Measurements from ENCODE around the gene MXRA8. TPM values are rescaled to one million over a fixed set of nuclear protein-coding genes. Genes with fewer than 3 reads are reported as not detected.
"Not testable (repeated sequence)": the region's sequence is repeated elsewhere in the genome, so short reads cannot be mapped to it uniquely, and the experiment has no call there.

MXRA8 gene, protein sequence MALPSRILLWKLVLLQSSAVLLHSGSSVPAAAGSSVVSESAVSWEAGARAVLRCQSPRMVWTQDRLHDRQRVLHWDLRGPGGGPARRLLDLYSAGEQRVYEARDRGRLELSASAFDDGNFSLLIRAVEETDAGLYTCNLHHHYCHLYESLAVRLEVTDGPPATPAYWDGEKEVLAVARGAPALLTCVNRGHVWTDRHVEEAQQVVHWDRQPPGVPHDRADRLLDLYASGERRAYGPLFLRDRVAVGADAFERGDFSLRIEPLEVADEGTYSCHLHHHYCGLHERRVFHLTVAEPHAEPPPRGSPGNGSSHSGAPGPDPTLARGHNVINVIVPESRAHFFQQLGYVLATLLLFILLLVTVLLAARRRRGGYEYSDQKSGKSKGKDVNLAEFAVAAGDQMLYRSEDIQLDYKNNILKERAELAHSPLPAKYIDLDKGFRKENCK
- total RNA-seq (2014; rRNA removed; shearing (Covaris generic)) = 192 and 224 TPM in 2 replicates

DNA sequence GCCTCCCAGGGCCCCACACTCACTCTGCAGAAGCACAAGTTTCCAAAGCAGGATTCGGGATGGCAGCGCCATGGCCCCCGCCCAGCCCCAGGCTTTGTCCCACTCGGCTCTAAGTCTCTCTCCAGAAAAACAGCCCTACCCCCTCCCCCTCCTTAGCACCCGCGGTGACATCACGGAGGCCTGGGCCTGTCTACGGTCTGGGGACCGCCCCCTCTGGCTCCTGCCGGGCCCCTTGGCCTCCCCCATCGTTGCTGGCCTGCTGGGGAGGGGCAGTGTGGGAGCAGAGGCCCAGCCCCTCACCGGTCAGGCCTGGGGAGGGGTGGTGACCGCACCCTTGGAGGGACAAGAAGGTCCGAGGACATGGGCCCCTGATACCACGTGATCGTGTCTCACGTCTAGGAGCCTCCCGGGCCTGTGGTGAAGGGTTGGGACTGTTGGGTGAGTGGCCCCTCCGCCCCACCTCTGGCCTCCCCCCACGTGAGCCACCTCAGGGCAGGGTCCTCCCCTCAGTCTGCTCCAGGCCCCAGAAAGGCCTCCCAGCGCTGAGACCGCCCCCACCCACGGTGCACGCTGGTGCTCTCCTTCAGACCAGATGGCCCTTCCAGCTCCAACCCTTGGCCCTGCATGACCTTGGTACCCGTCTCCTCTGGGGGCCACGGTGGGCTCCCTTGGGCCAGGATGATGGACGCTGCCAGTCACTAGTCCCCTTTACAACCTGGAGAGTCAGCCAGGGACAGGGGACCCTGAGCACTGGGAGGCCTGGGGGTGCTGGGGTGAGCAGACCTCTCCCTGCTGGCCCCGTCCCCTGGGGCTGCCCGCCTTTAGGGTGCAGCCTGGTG is at the start of gene MXRA8:
TSS of gene MXRA8 (minus strand) at position 123 of the 839 bp plus-strand sequence. CDS start at position 72, 51 bp downstream.
- Histone ChIP-seq H3K36me3 (peaks cover 17% of the 10 kb centered on the region), H3K9me3 (replicated peaks) (no peaks in the 10 kb centered on the region), H3K27ac (peak within 1 kb of the TSS; percentile 90), H3K4me1 (replicated peaks) (peaks cover 53% of the 10 kb centered on the region), H3K4me3 (peak within 1 kb of the TSS; percentile 48), H3K27me3 (replicated peaks) (no peaks in the 10 kb centered on the region)
- peak; percentile 93 to 94 for DNase-seq (ENCODE audit: low read depth in 1 of 2, low spot score in 2 of 2)

DNA sequence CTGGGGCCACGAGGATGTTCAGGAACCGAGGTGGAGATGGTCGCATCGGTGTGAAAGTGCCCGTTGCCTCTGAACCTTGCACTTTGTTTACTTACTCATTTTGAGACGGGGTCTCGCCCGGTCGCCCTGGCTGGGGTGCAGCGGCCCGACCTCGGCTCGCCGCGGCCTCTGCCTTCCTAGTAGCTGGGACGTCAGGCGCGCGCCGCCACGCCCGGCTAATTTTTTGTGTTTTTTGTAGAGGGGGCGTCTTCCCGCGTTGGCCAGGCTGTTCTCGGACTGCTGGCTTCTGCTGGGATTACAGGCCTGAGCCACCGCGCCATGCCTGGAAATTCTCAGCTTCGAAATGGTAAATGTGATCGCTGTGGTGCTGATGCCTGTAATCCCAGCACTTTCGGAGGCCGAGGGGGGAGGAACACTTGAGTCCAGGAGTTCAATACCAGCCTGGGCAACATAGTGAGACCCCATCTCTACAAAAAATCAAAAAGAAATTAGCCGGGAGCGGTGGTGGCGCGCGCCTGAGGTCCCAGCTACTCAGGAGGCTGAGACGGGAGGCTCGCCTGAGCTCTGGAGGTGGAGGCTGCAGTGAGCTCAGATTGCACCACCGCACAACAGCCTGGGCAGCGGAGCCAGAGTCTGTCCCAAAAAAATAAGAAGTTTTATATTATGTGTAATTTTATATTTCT is 49.4 kb upstream of the MXRA8 start:
- no peaks in the 10 kb centered on the region for H3K27me3 ChIP-seq (replicated peaks)
- H3K4me1 ChIP-seq (replicated peaks) = peaks cover 16% of the 10 kb centered on the region
- peak overlapping the region; percentile 25; the same call in 1 of the 2 replicates for H3K27ac ChIP-seq
- 0 out of 2 replicates have a peak, but pooled peaks cover 2% of the 10 kb centered on the region for H3K9me3 ChIP-seq (replicated peaks)
- H3K4me3 ChIP-seq = peak overlapping the region; percentile 75
- DNase-seq (ENCODE audit: low read depth in 1 of 2, low spot score in 2 of 2) = peak in 1 of 2 experiments; percentile 39
- H3K36me3 ChIP-seq = peaks cover 56% of the 10 kb centered on the region

DNA sequence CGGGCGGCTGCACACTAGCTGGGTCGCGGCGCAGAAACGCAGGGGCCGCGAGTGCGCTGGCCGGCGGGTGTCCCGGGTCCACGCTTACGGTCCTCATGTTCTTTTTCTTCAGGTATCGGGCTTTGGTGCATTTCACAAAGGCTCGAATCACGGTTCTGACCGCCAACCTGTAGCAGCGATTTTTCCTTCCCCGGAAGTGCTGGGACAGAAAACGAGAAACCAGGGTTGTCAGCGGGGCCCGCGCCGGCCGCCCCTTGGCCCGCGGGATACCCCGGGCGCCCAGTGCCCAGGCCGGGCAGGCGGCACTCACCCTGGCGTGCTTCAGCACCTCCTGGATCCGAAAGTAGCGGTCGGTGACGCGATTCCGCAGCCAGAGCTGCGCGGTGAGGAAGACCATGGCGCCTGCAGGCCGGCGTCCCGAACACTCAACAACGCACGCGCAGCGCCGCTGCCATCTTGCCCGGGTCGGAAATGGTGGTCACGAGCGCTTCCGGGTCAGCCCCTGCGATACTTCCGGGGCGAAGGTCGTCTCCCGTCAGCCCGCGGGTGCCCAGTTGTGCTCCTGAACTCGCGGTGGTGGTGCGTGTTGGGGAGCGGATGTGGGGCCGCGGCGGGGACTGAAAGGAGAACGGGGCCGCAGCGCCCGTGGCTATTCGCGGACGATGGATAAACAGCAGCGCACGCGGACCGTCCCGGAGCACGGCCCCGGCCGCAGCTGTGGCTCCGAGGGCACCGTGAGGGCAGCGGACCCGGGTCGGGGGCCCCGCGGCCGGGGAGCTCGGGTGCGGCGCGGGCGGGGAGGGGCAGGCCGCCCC is 48.7 kb upstream of the MXRA8 start, which contains the start of gene MRPL20:
TSS of gene MRPL20 (minus strand) at position 473 of the 815 bp plus-strand sequence. CDS start at position 397, 76 bp downstream.
- H3K4me1 ChIP-seq (replicated peaks) = peaks cover 16% of the 10 kb centered on the region
- peak; percentile 76 to 92 for DNase-seq (ENCODE audit: low read depth in 1 of 2, low spot score in 2 of 2)
- H3K36me3 ChIP-seq = peaks cover 64% of the 10 kb centered on the region
- no peaks in the 10 kb centered on the region for H3K27me3 ChIP-seq (replicated peaks)
- 0 out of 2 replicates have a peak, but pooled peaks cover under 1% of the 10 kb centered on the region for H3K9me3 ChIP-seq (replicated peaks)
- peak within 1 kb of the TSS; percentile 25; the same call in 1 of the 2 replicates for H3K27ac ChIP-seq
- H3K4me3 ChIP-seq = peak within 1 kb of the TSS; percentile 75

DNA sequence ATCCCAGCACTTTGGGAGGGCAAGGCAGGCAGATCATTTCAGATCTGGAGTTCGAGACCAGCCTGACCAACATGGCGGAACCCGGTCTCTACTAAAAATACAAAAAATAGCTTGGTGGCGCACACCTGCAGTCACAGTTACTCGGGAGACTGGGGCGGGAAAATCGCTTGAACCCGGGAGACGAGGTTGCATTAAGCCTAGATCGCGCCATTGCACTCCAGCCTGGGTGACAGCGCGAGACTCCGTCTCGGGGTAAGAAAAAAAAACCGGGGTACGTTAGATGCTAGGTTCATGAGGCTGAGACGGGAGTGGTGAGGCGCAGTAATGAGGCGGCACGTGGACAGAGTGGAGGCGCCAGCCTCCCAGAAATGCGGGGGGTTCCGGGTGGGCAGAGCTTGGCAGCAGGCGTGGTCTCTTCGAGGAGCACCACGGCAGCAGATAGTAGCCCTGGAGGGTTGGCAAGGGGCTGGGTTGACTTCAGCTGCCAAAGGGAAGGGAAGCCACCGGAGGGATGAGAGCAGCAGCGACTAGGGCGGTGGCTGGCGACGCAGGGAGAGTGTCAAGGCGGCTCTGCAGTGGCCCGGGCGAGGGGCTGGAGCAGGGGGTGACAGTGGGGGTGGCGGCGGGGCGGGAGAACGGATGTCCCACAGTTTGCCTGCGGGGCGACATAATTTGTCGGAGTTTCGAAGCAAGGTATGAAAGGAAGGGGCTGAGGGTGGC is 47.9 kb upstream of the MXRA8 start:
- Histone ChIP-seq H3K27ac (no peak overlapping the region), H3K4me1 (replicated peaks) (peaks cover 24% of the 10 kb centered on the region), H3K4me3 (peak overlapping the region; percentile 75), H3K27me3 (replicated peaks) (no peaks in the 10 kb centered on the region), H3K36me3 (peaks cover 72% of the 10 kb centered on the region), H3K9me3 (replicated peaks) (no peaks in the 10 kb centered on the region)
- DNase-seq (ENCODE audit: low read depth in 1 of 2, low spot score in 2 of 2) = no peak

DNA sequence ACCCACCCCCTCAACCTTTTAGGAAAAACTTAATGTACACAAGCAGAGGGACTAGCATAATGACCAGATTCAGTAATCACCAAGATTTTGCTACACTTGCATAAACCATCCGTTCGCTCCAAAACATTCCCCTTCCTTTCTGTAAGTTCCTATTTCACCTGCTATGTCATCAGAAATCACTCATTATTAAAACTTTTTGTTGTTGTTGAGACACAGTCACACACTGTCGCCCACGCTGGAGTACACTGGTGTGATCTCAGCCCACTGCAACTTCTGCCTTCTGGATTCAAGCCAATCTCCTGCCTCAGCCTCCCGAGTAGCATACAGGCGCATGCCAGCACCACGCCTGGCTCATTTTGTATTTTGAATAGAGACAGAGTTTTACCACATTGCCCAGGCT is 45.3 kb upstream of the MXRA8 start:
- no peak overlapping the region for H3K27ac ChIP-seq
- H3K4me1 ChIP-seq (replicated peaks) = peaks cover 37% of the 10 kb centered on the region
- no peaks in the 10 kb centered on the region for H3K9me3 ChIP-seq (replicated peaks)
- H3K4me3 ChIP-seq = no peak overlapping the region
- H3K36me3 ChIP-seq = peaks cover 92% of the 10 kb centered on the region
- DNase-seq (ENCODE audit: low read depth in 1 of 2, low spot score in 2 of 2) = no peak
- no peaks in the 10 kb centered on the region for H3K27me3 ChIP-seq (replicated peaks)

DNA sequence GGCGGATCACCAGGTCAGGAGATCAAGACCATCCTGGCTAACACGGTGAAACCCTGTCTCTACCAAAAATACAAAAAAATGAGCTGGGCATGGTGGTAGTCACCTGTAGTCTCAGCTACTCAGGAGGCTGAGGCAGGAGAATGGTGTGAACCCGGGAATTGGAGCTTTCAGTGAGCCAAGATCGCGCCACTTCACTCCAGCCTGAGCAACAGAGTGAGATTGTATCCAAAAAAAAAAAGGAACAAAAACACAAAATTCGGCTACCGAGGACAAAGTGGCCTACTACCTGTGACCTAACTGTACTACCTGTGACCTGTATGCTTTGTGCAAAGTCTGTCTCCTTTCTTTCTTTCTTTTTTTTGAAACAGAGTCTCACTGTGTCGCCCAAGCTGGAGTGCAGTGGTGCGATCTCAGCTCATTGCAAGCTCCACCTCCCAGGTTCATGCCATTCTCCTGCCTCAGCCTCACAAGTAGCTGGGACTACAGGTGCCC is 44.6 kb upstream of the MXRA8 start:
- H3K27ac ChIP-seq; DNase-seq (ENCODE audit: low read depth in 1 of 2, low spot score in 2 of 2); H3K4me3 ChIP-seq; H3K27me3 ChIP-seq (replicated peaks); H3K9me3 ChIP-seq (replicated peaks): not testable (repeated sequence)
- Histone ChIP-seq H3K36me3 (peaks cover 91% of the 10 kb centered on the region), H3K4me1 (replicated peaks) (peaks cover 35% of the 10 kb centered on the region)

DNA sequence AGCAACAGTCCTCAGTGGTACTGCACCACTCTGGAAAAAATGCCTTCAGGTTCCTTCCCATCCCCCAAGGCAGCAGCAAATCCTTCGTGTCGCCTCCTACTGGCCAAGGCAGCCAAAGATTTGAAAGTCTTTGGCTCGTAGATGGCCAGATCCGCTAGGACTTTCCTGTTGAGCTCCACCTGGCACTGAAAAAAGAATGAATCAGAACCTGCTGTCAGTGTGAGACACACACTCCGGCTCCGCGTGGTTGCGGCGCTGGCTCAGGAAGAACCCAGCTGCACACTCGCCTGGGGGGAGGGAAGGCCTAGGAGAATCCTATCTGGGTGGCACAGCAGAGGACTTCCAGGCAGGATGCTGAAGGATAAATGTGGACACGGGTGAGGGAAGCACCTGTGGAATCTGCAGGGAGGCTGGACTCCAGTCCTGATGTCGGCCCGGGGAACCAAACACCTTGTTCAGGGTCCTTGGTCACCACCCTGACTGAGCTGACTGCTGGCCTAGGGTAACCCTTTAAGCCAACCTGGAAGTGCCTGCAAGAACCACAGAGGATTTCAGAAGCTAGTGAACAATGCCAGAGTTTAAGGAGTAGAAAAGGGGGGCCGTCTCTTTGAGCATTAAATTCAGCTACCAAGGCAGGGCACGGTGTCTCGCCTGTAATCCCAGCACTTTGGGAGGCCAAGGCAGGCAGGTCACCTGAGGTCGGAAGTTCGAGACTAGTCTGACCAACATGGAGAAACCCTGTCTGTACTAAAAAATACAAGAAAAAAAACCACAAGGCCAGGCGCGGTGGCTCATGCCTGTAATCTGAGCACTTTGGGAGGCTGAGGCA is 43.9 kb upstream of the MXRA8 start:
- peak in 1 of 2 experiments; percentile 22 for DNase-seq (ENCODE audit: low read depth in 1 of 2, low spot score in 2 of 2)
- Histone ChIP-seq H3K4me3 (no peak overlapping the region), H3K4me1 (replicated peaks) (peaks cover 39% of the 10 kb centered on the region), H3K27me3 (replicated peaks) (no peaks in the 10 kb centered on the region), H3K27ac (no peak overlapping the region), H3K36me3 (peaks cover 91% of the 10 kb centered on the region), H3K9me3 (replicated peaks) (no peaks in the 10 kb centered on the region)

DNA sequence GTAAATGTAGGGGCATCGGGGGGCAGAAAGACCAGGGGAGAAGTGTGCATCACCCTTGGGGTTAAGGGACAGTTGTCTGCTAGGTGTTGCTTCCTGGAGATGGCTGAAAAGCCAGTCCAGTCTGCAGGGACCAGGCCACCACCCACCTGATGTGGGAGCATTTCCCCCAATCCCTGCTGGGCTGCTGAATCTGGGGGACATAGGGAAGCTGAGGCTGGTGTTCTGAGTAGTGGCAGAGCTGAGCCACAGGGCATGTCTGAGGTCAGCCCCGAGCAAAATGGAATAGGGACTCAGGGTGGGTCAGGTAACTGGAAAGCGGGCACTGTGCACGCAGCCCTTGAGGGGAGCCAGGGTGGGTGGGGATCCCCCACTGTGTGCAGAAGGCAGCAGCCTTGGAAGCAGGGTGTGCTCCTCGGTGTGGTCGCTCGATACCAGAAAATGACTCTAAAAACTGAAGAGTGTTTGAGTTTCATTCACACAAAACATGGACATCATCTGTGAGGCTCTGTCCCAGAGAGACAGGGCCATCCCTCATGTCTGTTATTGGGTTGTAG is 43.2 kb upstream of the MXRA8 start:
- no peak for DNase-seq (ENCODE audit: low read depth in 1 of 2, low spot score in 2 of 2)
- peaks cover 91% of the 10 kb centered on the region for H3K36me3 ChIP-seq
- H3K27ac ChIP-seq = no peak overlapping the region
- H3K9me3 ChIP-seq (replicated peaks) = no peaks in the 10 kb centered on the region
- H3K4me3 ChIP-seq = no peak overlapping the region
- peaks cover 39% of the 10 kb centered on the region for H3K4me1 ChIP-seq (replicated peaks)
- H3K27me3 ChIP-seq (replicated peaks) = no peaks in the 10 kb centered on the region

DNA sequence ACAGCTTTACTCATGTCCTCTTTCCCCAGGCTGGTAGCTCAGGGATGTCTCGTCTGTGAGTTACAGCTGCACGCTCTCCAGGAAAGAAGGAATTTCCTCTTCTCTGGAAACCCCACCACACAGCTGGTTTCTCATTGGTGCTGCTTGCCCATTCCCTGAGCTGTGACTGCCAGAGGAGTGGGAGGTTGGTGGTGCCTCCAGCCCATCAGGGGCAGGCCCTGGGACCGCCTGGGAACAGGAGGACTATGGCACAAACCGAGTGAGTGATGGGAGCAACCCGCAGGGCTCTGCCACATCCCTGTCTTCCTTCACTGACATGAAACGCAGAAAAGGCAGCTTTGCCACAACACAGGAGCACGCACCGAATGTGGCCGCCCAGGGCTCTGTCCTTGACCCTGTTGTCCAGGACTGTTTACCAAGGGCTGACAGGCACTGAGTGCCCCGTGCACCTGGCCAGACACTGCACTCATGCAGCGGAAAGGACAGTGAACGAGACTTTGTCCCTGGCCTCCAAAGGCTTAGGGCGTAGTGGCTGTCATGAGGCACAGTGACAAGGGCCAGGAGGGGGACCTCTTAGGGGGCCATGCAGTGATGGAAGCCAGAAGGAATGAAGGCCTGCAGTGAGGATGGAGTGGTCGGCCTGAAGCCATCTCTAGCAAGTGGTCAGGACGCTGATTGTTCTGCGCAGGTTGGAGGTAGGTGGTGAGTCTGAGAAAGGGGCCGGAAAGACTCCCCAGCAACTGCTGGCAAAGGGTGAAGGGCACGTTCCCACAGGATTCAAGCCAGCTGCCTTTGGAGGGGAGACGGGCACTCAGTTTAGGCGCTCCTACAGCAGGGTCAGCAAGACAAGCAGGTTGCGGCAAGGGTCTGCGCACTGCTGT is 42.5 kb upstream of the MXRA8 start:
- Histone ChIP-seq H3K4me1 (replicated peaks) (peaks cover 33% of the 10 kb centered on the region), H3K4me3 (peak overlapping the region; percentile 92), H3K27me3 (replicated peaks) (no peaks in the 10 kb centered on the region), H3K27ac (no peak overlapping the region), H3K36me3 (peaks cover 89% of the 10 kb centered on the region), H3K9me3 (replicated peaks) (no peaks in the 10 kb centered on the region)
- no peak for DNase-seq (ENCODE audit: low read depth in 1 of 2, low spot score in 2 of 2)

DNA sequence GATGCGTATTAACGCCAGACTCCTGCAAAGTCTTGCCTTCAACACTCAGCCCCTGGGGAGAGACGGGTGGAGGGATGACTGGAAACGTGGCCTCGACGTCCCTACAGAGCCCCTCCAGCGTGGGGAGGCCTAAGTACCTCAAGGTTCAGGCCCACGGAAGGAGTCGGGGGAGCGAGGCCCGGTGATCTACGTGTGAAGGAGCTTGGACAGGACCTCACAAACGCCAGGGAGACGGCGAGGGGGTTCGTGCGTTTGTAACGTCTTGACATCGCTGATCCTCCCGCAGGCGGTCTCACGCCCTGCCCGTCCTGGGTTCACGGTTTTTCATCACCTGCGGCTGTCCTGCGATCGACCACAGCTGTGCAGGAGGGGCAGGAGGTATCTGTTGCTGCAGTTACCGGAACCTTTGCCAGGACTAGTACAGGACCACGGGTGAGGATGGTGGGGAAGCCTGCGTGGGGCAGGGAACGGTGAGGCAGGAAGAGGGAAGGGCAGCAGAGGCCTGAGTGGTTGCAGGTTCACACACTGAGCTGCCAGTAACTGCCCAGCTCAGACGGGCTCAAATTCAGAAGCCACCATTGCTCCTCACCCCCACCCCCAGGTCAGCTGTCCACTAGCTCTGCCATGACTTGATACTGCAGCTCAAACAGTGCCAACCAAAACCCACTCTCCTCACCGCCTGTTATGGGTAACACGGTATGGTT is 41.7 kb upstream of the MXRA8 start:
- DNase-seq (ENCODE audit: low read depth in 1 of 2, low spot score in 2 of 2) = no peak
- Histone ChIP-seq H3K27me3 (replicated peaks) (no peaks in the 10 kb centered on the region), H3K27ac (peak overlapping the region; percentile 41; the same call in 1 of the 2 replicates), H3K4me1 (replicated peaks) (peaks cover 31% of the 10 kb centered on the region), H3K9me3 (replicated peaks) (no peaks in the 10 kb centered on the region), H3K4me3 (peak overlapping the region; percentile 92), H3K36me3 (peaks cover 89% of the 10 kb centered on the region)

Data from SJSA1 (cell line).